ENCODE measurements around the gene OR10P1.

OR10P1 gene

GRCh38 chr12:55681142-55682077, 44.7 kb downstream of the OR10P1 start:
- Histone ChIP-seq H3K4me3 (replicated peaks; ENCODE audit: low read depth, low read length) (no peak overlapping the region), H3K36me3 (ENCODE audit: control insufficient read depth, insufficient read depth, low read length) (no peaks in the 10 kb centered on the region), H3K27me3 (replicated peaks; ENCODE audit: control insufficient read depth, insufficient read depth, low read length) (peaks cover 3% of the 10 kb centered on the region; the same call in 1 of the 2 replicates)
- peak; percentile 6 for TF ChIP-seq CTCF (IDR thresholded peaks at IDR 0.05; ENCODE audit: insufficient read depth, low read length, poor library complexity, severe bottlenecking)
- no peak for DNase-seq (ENCODE audit: extremely low read depth, insufficient read length)

GRCh38 chr12:55682087-55682796, 45.5 kb downstream of the OR10P1 start:
- H3K27me3 ChIP-seq (replicated peaks; ENCODE audit: control insufficient read depth, insufficient read depth, low read length) = peaks cover 3% of the 10 kb centered on the region; the same call in 1 of the 2 replicates
- no peak overlapping the region for H3K4me3 ChIP-seq (replicated peaks; ENCODE audit: low read depth, low read length)

DNA sequence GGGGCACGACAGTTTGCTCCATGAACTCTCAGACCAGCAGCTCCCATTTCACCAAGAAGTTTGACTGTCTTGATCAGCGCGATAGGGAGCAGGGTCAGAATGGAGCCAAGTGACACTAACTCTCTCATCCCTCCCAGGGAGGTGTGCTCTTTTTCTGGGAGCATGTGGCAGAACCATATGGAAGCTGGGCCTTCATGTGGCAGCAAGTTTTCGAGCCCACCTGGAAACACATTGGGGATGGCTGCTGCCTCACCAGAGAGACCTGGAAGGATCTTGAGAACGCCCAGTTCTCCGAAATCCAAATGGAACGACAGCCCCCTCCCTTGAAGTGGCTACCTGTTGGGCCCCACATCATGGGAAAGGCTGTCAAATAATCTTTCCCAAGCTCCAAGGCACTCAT, 47.0 kb downstream of the OR10P1 start:
- no peak for DNase-seq (ENCODE audit: extremely low read depth, insufficient read length)
- no peak for TF ChIP-seq CTCF (IDR thresholded peaks at IDR 0.05; ENCODE audit: insufficient read depth, low read length, poor library complexity, severe bottlenecking)
- no peak overlapping the region for H3K4me3 ChIP-seq (replicated peaks; ENCODE audit: low read depth, low read length)
- H3K36me3 ChIP-seq (ENCODE audit: control insufficient read depth, insufficient read depth, low read length) = no peaks in the 10 kb centered on the region
- H3K27me3 ChIP-seq (replicated peaks; ENCODE audit: control insufficient read depth, insufficient read depth, low read length) = peaks cover 5% of the 10 kb centered on the region; the same call in 1 of the 2 replicates

More at GRCh38 chr12:55682087-55682796, 45.5 kb downstream of the OR10P1 start:
- TF ChIP-seq CTCF (IDR thresholded peaks at IDR 0.05; ENCODE audit: insufficient read depth, low read length, poor library complexity, severe bottlenecking) = no peak
- DNase-seq (ENCODE audit: extremely low read depth, insufficient read length) = no peak
- H3K36me3 ChIP-seq (ENCODE audit: control insufficient read depth, insufficient read depth, low read length) = no peaks in the 10 kb centered on the region

GRCh38 chr12:55684761-55685370, 48.2 kb downstream of the OR10P1 start:
- DNase-seq (ENCODE audit: extremely low read depth, insufficient read length) = no peak
- H3K27me3 ChIP-seq (replicated peaks; ENCODE audit: control insufficient read depth, insufficient read depth, low read length) = peaks cover 5% of the 10 kb centered on the region; the same call in 1 of the 2 replicates

More at GRCh38 chr12:55684761-55685370, 48.2 kb downstream of the OR10P1 start:
- no peak for TF ChIP-seq CTCF (IDR thresholded peaks at IDR 0.05; ENCODE audit: insufficient read depth, low read length, poor library complexity, severe bottlenecking)
- Histone ChIP-seq H3K36me3 (ENCODE audit: control insufficient read depth, insufficient read depth, low read length) (no peaks in the 10 kb centered on the region), H3K4me3 (replicated peaks; ENCODE audit: low read depth, low read length) (no peak overlapping the region)
